Endothelial cell of umbilical vein (primary cell): Measurements from ENCODE around the gene TSPAN10. TPM values are rescaled to one million over a fixed set of nuclear protein-coding genes. Genes with fewer than 3 reads are reported as not detected.

Source experiments
- BruUV-seq: library from RNA; stranded (reverse); fragments of 400-500 nt; replicated peaks from 2 replicates; lab custom pipeline; 2021; lab: Mats Ljungman, UMichigan
- CTCF ChIA-PET: fragments of 300-600, 350-600 bp; sonication (Branson Sonifier 250); formaldehyde crosslinking; loops from one replicate; lab custom pipeline; 2021; ENCODE audit warnings: antibody characterized with exemption, inconsistent platforms; lab: Charles Lee
- POLR2A ChIA-PET: fragments of 300-600, 350-600 bp; sonication (Branson Sonifier 250); formaldehyde crosslinking; loops from one replicate; lab custom pipeline; 2021; ENCODE audit warnings: antibody characterized with exemption, inconsistent platforms; lab: Charles Lee
- DNase-seq: peaks from one replicate; pipeline ENCODE4 v3.0.0-alpha.2; 2011; ENCODE audit warnings: low read depth, low spot score
- FAIRE-seq: peaks from 2 replicates; lab custom pipeline; 2011; peaks lifted over from hg19 to GRCh38; lab: Jason Lieb, UNC
- H2AFZ ChIP-seq: 2 replicates; pipeline ENCODE4 v1.6.0; 2012; ENCODE audit warnings: low read depth, low read length, control low read depth, inconsistent platforms
- H3K27ac ChIP-seq: 2 replicates; pipeline ENCODE4 v1.5.1; 2011; ENCODE audit warnings: low read depth, mild to moderate bottlenecking, control low read depth, low read length, moderate library complexity; ENCODE audit not compliant: insufficient read depth
- H3K27me3 ChIP-seq, 2 experiments: 2 replicates each; pipeline versions ENCODE4 v1.6.0 to v1.6.1; 2011; ENCODE audit warnings: low read length in 2 of 2, mixed read lengths in 1 of 2; ENCODE audit not compliant: control insufficient read depth in 2 of 2, insufficient read depth in 2 of 2
- H3K36me3 ChIP-seq, 2 experiments: 2 replicates in 1 of 2; 3 replicates in 1 of 2; pipeline ENCODE4 v1.5.1; 2011; ENCODE audit warnings: low read length in 2 of 2, mild to moderate bottlenecking in 1 of 2, moderate library complexity in 1 of 2; ENCODE audit not compliant: control insufficient read depth in 2 of 2, insufficient read depth in 2 of 2; ENCODE audit errors: extremely low read depth in 1 of 2
- H3K4me1 ChIP-seq: 3 replicates; pipeline ENCODE4 v1.5.1; 2011; ENCODE audit warnings: mild to moderate bottlenecking, low read length; ENCODE audit not compliant: control insufficient read depth, insufficient read depth; ENCODE audit errors: extremely low read depth
- H3K4me2 ChIP-seq: 2 replicates; pipeline ENCODE4 v1.6.1; 2011; ENCODE audit warnings: low read length, control low read depth, mixed read lengths; ENCODE audit not compliant: insufficient read depth
- H3K4me3 ChIP-seq, 3 experiments: fragments of 200-600 bp in 1 of 3; sonication (generic), shearing (Covaris generic) in 1 of 3; replicated peaks in 1 of 3; 2 replicates each; pipeline ENCODE4 v1.5.1; 2011 to 2016; ENCODE audit warnings: control low read depth in 3 of 3, low read length in 3 of 3, mild to moderate bottlenecking in 2 of 3, inconsistent platforms in 1 of 3, low read depth in 1 of 3, moderate library complexity in 1 of 3; ENCODE audit not compliant: insufficient read depth in 1 of 3
- H3K79me2 ChIP-seq: 2 replicates; pipeline ENCODE4 v1.6.0; 2012; ENCODE audit warnings: low read length, inconsistent platforms; ENCODE audit not compliant: control insufficient read depth, insufficient read depth
- H3K9ac ChIP-seq: replicated peaks from 2 replicates; pipeline ENCODE3; 2011; ENCODE audit warnings: low read length, control low read depth; ENCODE audit not compliant: insufficient read depth; ENCODE audit errors: extremely low read depth
- H3K9me1 ChIP-seq: replicated peaks from 3 replicates; pipeline ENCODE4 v1.6.0; 2011; ENCODE audit warnings: mild to moderate bottlenecking, low read length; ENCODE audit not compliant: control insufficient read depth, insufficient read depth; ENCODE audit errors: extremely low read depth
- H3K9me3 ChIP-seq: replicated peaks from 2 replicates; pipeline ENCODE4 v1.5.1; 2012; ENCODE audit warnings: low read length, inconsistent platforms; ENCODE audit not compliant: control insufficient read depth, insufficient read depth
- H4K20me1 ChIP-seq: replicated peaks from 2 replicates; pipeline ENCODE3; 2011; ENCODE audit warnings: mild to moderate bottlenecking, low read length; ENCODE audit not compliant: control insufficient read depth, insufficient read depth; ENCODE audit errors: extremely low read depth
- CTCF ChIP-seq, 2 donors: IDR thresholded peaks; 1 replicate in 1 of 2; 2 replicates in 1 of 2; pipeline ENCODE4 v1.5.1; 2011; ENCODE audit warnings: low read length in 2 of 2, mild to moderate bottlenecking in 2 of 2, moderate library complexity in 2 of 2, control low read depth in 1 of 2, inconsistent platforms in 1 of 2, low read depth in 1 of 2; ENCODE audit not compliant: insufficient read depth in 1 of 2; ENCODE audit errors: extremely low read depth in 1 of 2
- EZH2 ChIP-seq: IDR thresholded peaks from 2 replicates; pipeline ENCODE4 v1.6.1; 2012; ENCODE audit warnings: borderline replicate concordance, low read depth, mild to moderate bottlenecking, moderate library complexity, low read length, inconsistent platforms; ENCODE audit not compliant: severe bottlenecking
- FOS ChIP-seq: IDR thresholded peaks from 2 replicates; pipeline ENCODE4 v1.6.1; 2011; ENCODE audit warnings: mild to moderate bottlenecking, low read length, moderate library complexity, borderline replicate concordance; ENCODE audit not compliant: insufficient read depth
- GATA2 ChIP-seq: IDR thresholded peaks from 2 replicates; pipeline ENCODE4 v1.7.0; 2011; ENCODE audit warnings: low read depth, mild to moderate bottlenecking, moderate library complexity, mixed read lengths, low read length; ENCODE audit not compliant: insufficient read length, insufficient read depth
- JUN ChIP-seq: IDR thresholded peaks from 2 replicates; pipeline ENCODE4 v1.6.1; 2011; ENCODE audit warnings: borderline replicate concordance, low read depth; ENCODE audit not compliant: insufficient read length, insufficient read depth
- MAX ChIP-seq: IDR thresholded peaks from 2 replicates; pipeline ENCODE4 v1.6.1; 2011; ENCODE audit not compliant: insufficient read depth, insufficient read length
- MYC ChIP-seq: IDR thresholded peaks from one replicate; pipeline ENCODE4 v1.6.1; 2011; ENCODE audit warnings: mild to moderate bottlenecking, low read depth, low read length
- POLR2A ChIP-seq: IDR thresholded peaks from 2 replicates; pipeline ENCODE4 v1.6.1; 2012; ENCODE audit warnings: low read depth, mild to moderate bottlenecking, control low read depth, low read length
- POLR2AphosphoS5 ChIP-seq: IDR thresholded peaks from 2 replicates; pipeline ENCODE4 v1.6.1; 2012; ENCODE audit warnings: low read depth, mild to moderate bottlenecking, control low read depth, low read length, moderate library complexity; ENCODE audit not compliant: insufficient read depth
- dilution Hi-C: fragments of 300-500 bp; cut with MboI; formaldehyde crosslinking; loops from one replicate; pipeline ENCODE4 v1.15.0; 2019; ENCODE audit warnings: low sequenced_read_pairs; ENCODE audit not compliant: extremely low pct_ligation_motif_present
- intact Hi-C: fragments of 100-400 bp; cut with micrococcal nuclease; formaldehyde crosslinking; loops from one replicate; pipeline ENCODE4 v1.10.0; 2022
- polyA plus RNA-seq, 4 experiments: library from polyadenylated mRNA; depleted of rRNA in 3 of 4; stranded (reverse) in 3 of 4; unstranded in 1 of 4; fragments of >200 nt; gene quantifications; 2 replicates each; pipeline versions ENCODE4 v1.2.1 to v1.2.3, GENCODE V29; 2011 to 2012; ENCODE audit warnings: missing spikeins in 1 of 4
- total RNA-seq: library from RNA; stranded (reverse); gene quantifications from 2 replicates; pipeline ENCODE4 v1.2.3, GENCODE V29; 2021

Gene TSPAN10
- total and polyA plus RNA-seq, 2 donors (not counting 3 experiments of a cell fraction or from before 2014, with no cell fraction given): 0.91 to 1.1 TPM

DNA sequence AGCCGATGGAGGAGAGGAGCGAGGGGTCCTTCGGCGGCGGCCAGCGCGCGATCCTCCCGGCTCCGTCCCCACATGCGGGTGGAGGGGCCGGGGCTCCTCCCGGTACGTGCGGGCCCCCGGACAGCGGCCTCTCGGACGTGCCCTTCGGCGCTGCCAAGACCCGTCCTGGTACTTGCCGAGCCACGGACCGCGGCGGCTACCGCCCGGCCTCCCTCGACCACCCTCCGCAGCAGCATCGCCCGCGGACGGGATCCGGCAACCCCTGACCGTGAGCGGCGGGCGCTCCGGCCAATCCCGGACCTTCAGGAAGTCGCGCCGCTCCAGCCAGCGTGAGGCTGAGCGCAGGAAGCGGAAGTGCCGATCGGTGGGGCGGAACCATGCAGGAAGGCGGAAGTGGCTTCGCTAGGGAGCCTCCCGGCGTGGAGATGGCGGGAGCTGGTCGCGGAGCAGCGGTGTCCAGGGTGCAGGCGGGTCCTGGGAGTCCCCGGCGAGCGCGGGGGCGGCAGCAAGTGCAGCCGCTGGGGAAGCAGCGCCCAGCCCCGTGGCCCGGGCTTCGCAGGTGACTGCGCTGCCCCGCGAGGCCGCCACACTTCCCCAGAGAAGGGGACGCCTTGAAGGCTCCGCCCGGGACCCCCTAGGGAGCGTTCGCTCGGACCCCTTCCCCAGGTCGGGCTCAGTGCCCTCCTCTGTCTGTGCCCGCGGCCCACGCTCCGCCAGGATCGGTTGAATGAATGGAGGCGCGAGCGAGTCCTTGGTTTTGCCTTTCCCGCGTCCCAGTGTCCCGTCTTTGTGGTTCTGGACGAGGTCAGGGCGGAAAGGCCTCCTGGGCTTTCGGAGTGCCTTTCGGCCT is 29.6 kb downstream of the TSPAN10 start, which contains the start of the genes CCDC137 and OXLD1:
TSS of gene CCDC137 (plus strand) at position 396 of the 850 bp plus-strand sequence. CDS start at position 426, 30 bp downstream.
TSS of gene OXLD1 (minus strand) at position 264 of the 850 bp plus-strand sequence. CDS start at position 236, 28 bp downstream.
- no peak for TF ChIP-seq EZH2
- TF ChIP-seq FOS: no peak
- TF ChIP-seq JUN: no peak
- TF ChIP-seq POLR2AphosphoS5: peak; percentile 97
- no peak for TF ChIP-seq MAX
- no peak for TF ChIP-seq GATA2
- peak; percentile 90 for TF ChIP-seq POLR2A
- TF ChIP-seq MYC: peak; percentile 69
- TF ChIP-seq CTCF (IDR thresholded peaks at IDR 0.05; ENCODE audit: extremely low read depth in 1 of 2, insufficient read depth in 1 of 2, low read depth in 1 of 2, low read length in 2 of 2): no peak
- peak; percentile 95 for DNase-seq
- dilution Hi-C loops: no loop called here
- peak within 1 kb of the TSS; percentile 13 for H2AFZ ChIP-seq
- peaks cover 21% of the 10 kb centered on the region for H3K79me2 ChIP-seq
- intact Hi-C loops: loop anchor here (1.0 to 2.0 kb wide), 2 partner anchors 18 to 30 kb away; partner anchors contain the start of genes HGS, NPLOC4 and TSPAN10
- H3K4me3 ChIP-seq: peak within 1 kb of the TSS; percentile 34 to 76 (median 64)
- H3K4me2 ChIP-seq: peak within 1 kb of the TSS; percentile 72
- no peaks in the 10 kb centered on the region for H4K20me1 ChIP-seq
- peaks cover 18% of the 10 kb centered on the region for H3K4me1 ChIP-seq
- no peaks in the 10 kb centered on the region for H3K27me3 ChIP-seq
- no TSS peak for BruUV-seq
- no peaks in the 10 kb centered on the region for H3K9me3 ChIP-seq
- H3K36me3 ChIP-seq: peaks cover 4 to 19% of the 10 kb centered on the region in 2 experiments
- no peaks in the 10 kb centered on the region for H3K9me1 ChIP-seq
- H3K9ac ChIP-seq: peak within 1 kb of the TSS; percentile 69
- peak within 1 kb of the TSS; percentile 36 for H3K27ac ChIP-seq
- ChIA-PET POLR2A (interaction anchor here (1.0 kb wide), 1 partner anchor 17 kb away, joined by 3 read pairs; the partner anchor contains the start of genes ARL16 and HGS), CTCF (no interaction called here)
- peak; percentile 97 for FAIRE-seq
